Fibroblast of skin of right biceps (primary cell): ENCODE data around the gene DNPH1.

Experiments used
- DNase-seq: peaks from one replicate; pipeline ENCODE4 v3.0.0-alpha.2; 2013

DNPH1 gene

GRCh38 chr6:43228951-43229802, at the start of gene DNPH1:
Gene DNPH1 (minus strand): TSS chr6:43229481. CDS start chr6:43229456, 25 bp downstream.
- peak; percentile 72 for DNase-seq

- peak; percentile 75 for DNase-seq
Observed at GRCh38 chr6:43278524-43279078, 49.3 kb upstream of the DNPH1 start.

- peak; percentile 57 for DNase-seq
Observed at GRCh38 chr6:43277643-43278523, 48.6 kb upstream of the DNPH1 start.

- DNase-seq: no peak
Observed at GRCh38 chr6:43277306-43277642, 48.0 kb upstream of the DNPH1 start.

GRCh38 chr6:43276577-43277305, 47.5 kb upstream of the DNPH1 start:
- DNase-seq: no peak

GRCh38 chr6:43275801-43276576, 46.7 kb upstream of the DNPH1 start:
- DNase-seq: no peak

- no peak for DNase-seq
Observed at GRCh38 chr6:43274916-43275597, 45.8 kb upstream of the DNPH1 start.

- no peak for DNase-seq
Observed at GRCh38 chr6:43274127-43274915, 45.0 kb upstream of the DNPH1 start.

GRCh38 chr6:43273707-43274106, 44.4 kb upstream of the DNPH1 start:
- DNase-seq: no peak

GRCh38 chr6:43271944-43272343, 42.7 kb upstream of the DNPH1 start:
- no peak for DNase-seq

- DNase-seq: no peak
Observed at GRCh38 chr6:43271103-43271815, 42.0 kb upstream of the DNPH1 start.

- DNase-seq: peak; percentile 33
Observed at GRCh38 chr6:43269273-43270007, 40.2 kb upstream of the DNPH1 start.

GRCh38 chr6:43268782-43269272, 39.5 kb upstream of the DNPH1 start:
- peak; percentile 22 for DNase-seq

GRCh38 chr6:43268355-43268700, 39.0 kb upstream of the DNPH1 start:
- no peak for DNase-seq

GRCh38 chr6:43267619-43268354, 38.5 kb upstream of the DNPH1 start:
- DNase-seq: no peak

- no peak for DNase-seq
Observed at GRCh38 chr6:43265564-43265963, 36.3 kb upstream of the DNPH1 start.

- DNase-seq: no peak
Observed at GRCh38 chr6:43264599-43265145, 35.4 kb upstream of the DNPH1 start.
